GM12873 (cell line): ENCODE measurements around the gene PTPN21.

ENCODE experiments used
- CTCF ChIP-seq: IDR thresholded peaks from 2 replicates; pipeline ENCODE4 v1.5.1; 2012; ENCODE audit warnings: low read depth, mild to moderate bottlenecking, moderate library complexity, low read length, control low read depth; ENCODE audit not compliant: insufficient read depth; ENCODE audit errors: missing control alignments

Gene PTPN21

DNA sequence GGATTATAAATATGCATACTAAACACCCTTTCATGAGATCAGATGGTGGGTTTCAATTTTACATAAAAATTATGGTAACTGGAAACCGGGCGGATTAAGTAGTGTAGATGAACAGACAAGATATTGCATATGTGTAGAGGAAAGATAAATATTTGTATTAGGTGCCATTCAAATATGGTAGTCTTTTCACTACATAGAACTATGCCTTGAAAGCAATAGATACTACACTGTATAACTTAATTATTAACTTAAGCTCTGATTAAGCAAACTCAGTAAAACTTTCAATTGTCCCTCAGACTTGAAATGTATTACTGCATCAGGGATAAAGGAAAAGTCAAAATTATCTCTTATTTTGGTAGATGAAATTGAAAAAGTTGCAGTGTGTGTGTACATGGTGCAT is 1.9 kb downstream of the PTPN21 start:
- TF ChIP-seq CTCF = no peak

DNA sequence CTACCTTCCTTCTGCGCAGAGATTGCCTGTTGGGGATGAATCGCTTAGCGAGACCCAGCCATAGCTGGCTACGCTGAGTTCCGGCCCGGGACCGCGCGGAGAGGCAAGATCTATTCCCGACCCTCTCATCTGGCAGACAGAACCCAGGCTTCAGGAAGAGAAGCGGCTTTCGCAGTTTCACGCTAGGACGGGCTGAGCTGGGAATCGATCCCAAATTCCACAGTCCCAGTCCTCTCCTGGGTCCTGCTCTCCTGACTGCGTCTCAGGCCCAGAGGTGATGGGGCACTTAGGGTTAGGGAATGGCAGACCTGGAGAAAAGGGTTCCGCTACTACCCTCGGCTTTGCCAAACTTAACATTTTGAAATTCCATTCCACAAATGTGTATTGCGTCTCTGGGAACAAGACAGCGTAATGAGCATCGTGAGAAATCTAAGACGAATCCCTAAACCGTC is 2.8 kb downstream of the PTPN21 start:
- no peak for TF ChIP-seq CTCF

- TF ChIP-seq CTCF = no peak
Observed at GRCh38 chr14:88551094-88551870, 3.5 kb downstream of the PTPN21 start.

DNA sequence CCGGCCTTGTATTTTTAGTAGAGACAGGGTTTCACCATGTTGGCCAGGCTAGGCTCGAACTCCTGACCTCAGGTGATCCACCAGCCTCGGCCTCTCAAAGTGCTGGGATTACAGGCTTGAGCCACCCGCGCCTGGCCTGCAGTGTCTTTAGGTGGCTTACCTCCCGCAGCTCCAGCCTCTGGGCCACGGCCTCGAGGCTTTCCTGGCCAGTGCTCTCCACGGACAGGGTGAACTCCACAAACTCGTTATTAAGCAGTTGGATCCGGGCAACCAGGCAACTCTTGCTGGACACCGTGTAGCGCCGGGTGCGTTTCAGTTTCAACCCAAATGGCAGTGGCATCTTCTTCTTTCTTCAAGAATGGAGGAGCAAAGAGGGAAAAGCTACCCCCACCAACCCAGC is 4.7 kb downstream of the PTPN21 start:
- TF ChIP-seq CTCF = no peak

DNA sequence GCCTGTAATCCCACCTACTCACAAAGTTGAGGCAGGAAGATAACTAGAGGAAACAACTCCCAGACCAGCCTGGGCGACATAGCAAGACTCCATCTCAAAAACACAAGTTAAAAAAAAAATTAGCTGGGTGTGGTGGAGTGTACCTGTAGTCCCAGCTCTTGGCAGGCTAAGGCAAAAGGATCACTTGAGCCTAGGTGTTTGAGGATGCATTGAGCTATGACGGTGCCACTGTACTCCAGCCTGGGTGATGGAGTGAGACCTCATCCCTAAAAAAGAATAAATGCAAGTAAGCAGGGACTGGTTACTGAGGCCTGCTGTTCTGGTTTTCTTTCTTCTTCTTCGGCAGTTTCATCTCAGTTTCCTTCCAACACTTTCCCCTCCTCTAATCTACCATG is 7.4 kb downstream of the PTPN21 start:
- TF ChIP-seq CTCF = no peak

GRCh38 chr14:88546621-88547385 is 8.0 kb downstream of the PTPN21 start:
- TF ChIP-seq CTCF = no peak

- no peak for TF ChIP-seq CTCF
Observed at GRCh38 chr14:88545256-88545655, 9.6 kb downstream of the PTPN21 start.
